Nephron (organoid): ENCODE results near the gene FAAP24.
"Not testable (repeated sequence)": the region's sequence is repeated elsewhere in the genome, so short reads cannot be mapped to it uniquely, and the experiment has no call there.

Experiments used
- H3K27ac Mint-ChIP-seq, 3 experiments: 2 replicates each; pipeline ENCODE4 v1.8.0; 2020; ENCODE audit warnings: mixed read lengths in 3 of 3, mild to moderate bottlenecking in 2 of 3, moderate library complexity in 1 of 3
- H3K27me3 Mint-ChIP-seq: 2 replicates; pipeline ENCODE4 v1.8.0; 2021; ENCODE audit warnings: low read depth, mild to moderate bottlenecking, moderate library complexity, mixed read lengths
- H3K36me3 Mint-ChIP-seq: 2 replicates; pipeline ENCODE4 v1.8.0; 2020; ENCODE audit warnings: low read depth, mixed read lengths
- H3K4me1 Mint-ChIP-seq: 2 replicates; pipeline ENCODE4 v1.8.0; 2020; ENCODE audit warnings: mixed read lengths
- H3K4me3 Mint-ChIP-seq, 3 experiments: 2 replicates each; pipeline ENCODE4 v1.8.0; 2020; ENCODE audit warnings: mild to moderate bottlenecking in 3 of 3, mixed read lengths in 3 of 3, moderate library complexity in 2 of 3
- H3K9me3 Mint-ChIP-seq: 2 replicates; pipeline ENCODE4 v1.8.0; 2020; ENCODE audit warnings: mixed read lengths
- TF ChIP-seq, protein P1 (sequence below), 3 experiments: fragments of 200-600 bp; sonication (generic); IDR thresholded peaks; one replicate each; pipeline ENCODE4 v1.5.0; 2021; ENCODE audit warnings: antibody characterized with exemption in 3 of 3; ENCODE audit not compliant: unreplicated experiment in 3 of 3

FAAP24 gene

DNA sequence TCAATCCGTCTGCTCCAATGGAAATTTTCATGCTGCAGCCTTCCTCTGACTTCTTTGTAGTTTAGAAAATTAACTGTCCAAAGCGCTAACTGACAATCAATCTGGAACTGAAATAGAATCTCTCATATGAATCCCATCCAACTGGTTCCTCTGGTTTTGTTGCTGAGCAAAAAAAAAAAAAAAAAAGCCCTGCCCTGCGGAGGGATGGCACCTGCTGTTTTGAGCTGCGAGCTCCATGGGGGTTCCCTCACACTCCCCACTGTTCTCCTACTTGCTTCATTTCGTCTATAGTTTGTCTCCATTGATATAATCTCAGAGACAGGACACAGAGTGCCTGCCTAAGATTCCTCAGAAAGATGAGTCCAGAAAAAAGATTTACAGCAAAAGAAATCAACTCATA lies 33.4 kb downstream of the FAAP24 start:
- H3K27ac Mint-ChIP-seq, result peak overlapping the region in 2 of 3 experiments; percentile 41 to 42
- H3K4me3 Mint-ChIP-seq, result no peak overlapping the region
- peaks cover 5% of the 10 kb centered on the region for H3K4me1 Mint-ChIP-seq
- no peaks in the 10 kb centered on the region for H3K9me3 Mint-ChIP-seq
- TF ChIP-seq, protein P1, sequence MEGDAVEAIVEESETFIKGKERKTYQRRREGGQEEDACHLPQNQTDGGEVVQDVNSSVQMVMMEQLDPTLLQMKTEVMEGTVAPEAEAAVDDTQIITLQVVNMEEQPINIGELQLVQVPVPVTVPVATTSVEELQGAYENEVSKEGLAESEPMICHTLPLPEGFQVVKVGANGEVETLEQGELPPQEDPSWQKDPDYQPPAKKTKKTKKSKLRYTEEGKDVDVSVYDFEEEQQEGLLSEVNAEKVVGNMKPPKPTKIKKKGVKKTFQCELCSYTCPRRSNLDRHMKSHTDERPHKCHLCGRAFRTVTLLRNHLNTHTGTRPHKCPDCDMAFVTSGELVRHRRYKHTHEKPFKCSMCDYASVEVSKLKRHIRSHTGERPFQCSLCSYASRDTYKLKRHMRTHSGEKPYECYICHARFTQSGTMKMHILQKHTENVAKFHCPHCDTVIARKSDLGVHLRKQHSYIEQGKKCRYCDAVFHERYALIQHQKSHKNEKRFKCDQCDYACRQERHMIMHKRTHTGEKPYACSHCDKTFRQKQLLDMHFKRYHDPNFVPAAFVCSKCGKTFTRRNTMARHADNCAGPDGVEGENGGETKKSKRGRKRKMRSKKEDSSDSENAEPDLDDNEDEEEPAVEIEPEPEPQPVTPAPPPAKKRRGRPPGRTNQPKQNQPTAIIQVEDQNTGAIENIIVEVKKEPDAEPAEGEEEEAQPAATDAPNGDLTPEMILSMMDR (IDR thresholded peaks at IDR 0.05; ENCODE audit: unreplicated experiment in 3 of 3), result no peak
- peaks cover 14% of the 10 kb centered on the region for H3K36me3 Mint-ChIP-seq
- H3K27me3 Mint-ChIP-seq, result no peaks in the 10 kb centered on the region

DNA sequence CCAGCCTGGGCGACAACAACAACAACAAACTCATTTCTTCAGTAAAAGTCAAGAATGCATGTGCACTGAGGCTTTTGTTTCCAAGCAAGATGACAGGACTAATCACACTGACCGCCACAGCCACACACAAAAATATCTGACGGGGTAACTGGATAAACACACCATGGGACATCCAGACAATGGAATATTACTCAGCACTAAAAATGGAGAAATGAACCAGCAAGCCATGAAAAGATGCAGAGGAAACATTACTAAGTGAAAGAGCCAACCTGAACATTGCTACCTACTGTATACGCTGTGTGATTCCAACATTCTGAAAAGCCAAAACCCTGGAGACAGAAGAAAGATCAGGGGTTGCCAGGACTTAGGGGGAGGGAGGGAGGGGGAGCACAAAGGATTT lies 36.7 kb downstream of the FAAP24 start:
- Mint-ChIP-seq H3K4me3 (no peak overlapping the region), H3K27me3 (no peaks in the 10 kb centered on the region), H3K27ac (no peak overlapping the region), H3K4me1 (peaks cover 5% of the 10 kb centered on the region), H3K9me3 (no peaks in the 10 kb centered on the region), H3K36me3 (peaks cover 22% of the 10 kb centered on the region)
- TF ChIP-seq, protein P1 (IDR thresholded peaks at IDR 0.05; ENCODE audit: unreplicated experiment in 3 of 3), result no peak

DNA sequence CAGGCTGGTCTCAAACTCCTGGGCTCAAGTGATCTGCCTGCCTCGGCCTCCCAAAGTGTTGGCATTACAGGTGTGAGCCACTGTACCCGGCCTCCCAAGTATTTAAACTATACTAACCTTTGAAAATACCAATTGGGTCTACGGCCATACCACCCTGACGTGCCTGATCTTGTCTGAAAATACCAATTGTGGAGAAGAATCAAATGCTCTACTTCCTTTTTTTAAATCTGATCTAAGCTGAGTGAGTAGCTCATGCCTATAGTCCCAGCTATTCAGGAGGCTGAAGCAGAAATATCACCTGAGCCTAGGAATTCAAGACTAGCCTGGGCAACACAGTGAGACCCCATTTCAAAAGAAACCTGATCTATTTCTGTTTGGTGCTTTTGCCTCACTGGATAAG lies 38.8 kb downstream of the FAAP24 start:
- not testable (repeated sequence) for H3K9me3 Mint-ChIP-seq, H3K4me1 Mint-ChIP-seq, H3K27me3 Mint-ChIP-seq, H3K4me3 Mint-ChIP-seq, H3K27ac Mint-ChIP-seq
- peaks cover 17% of the 10 kb centered on the region for H3K36me3 Mint-ChIP-seq

DNA sequence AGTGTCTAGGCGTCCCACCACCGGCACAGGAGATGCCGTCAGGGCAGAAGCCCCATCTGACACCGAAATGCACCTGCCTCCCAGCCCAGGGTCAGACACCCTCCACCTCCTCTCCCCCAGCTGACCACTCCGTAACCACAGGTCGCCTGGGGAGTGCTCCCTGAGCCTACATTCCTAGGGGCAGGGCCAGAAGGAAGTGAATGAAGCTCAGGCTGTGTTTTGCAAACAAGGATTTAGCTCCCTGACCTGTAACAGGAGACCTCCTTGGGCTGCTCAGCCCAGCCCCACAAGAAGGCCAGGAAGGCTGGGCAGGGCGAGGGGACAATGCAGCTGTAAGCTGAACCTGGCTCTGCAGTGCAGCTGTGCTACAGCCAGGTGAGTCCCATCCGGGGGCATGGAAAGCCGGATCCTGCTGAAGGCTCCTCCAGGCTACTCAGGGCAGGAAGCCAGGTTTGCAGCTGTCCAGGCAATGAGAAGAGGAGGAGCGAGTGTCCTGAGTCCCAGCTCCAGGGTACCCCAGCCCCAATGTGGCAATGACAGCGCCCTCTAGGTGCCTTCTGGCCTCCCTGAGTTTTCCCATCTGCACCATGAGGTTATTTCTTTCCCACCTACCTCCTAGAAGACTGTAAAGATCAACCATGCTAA lies 50.6 kb downstream of the FAAP24 start:
- Mint-ChIP-seq H3K27ac (no peak overlapping the region), H3K27me3 (no peaks in the 10 kb centered on the region), H3K9me3 (no peaks in the 10 kb centered on the region), H3K36me3 (peaks cover 5% of the 10 kb centered on the region), H3K4me3 (no peak overlapping the region), H3K4me1 (no peaks in the 10 kb centered on the region)
- TF ChIP-seq, protein P1 (IDR thresholded peaks at IDR 0.05; ENCODE audit: unreplicated experiment in 3 of 3), result no peak

DNA sequence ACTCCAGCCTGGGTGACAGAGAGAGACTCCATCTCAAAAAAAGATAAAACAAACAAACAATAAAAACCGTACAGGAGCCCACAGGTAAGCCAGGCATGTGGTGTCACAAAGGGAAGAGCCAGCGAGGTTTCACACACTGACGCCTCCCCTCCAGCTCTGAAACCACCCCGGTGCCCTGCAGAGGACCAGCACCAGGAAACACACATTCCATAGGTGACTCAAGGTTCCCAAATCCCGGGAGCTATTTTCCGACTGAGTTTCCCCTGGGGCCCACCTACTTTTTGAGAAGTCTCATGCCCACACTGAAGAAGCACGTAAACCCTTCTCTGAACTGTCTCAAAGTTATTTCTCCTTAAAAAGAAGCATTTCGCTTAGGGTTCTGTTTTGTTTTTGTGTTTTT lies 52.4 kb downstream of the FAAP24 start:
- no peak overlapping the region for H3K27ac Mint-ChIP-seq
- TF ChIP-seq, protein P1 (IDR thresholded peaks at IDR 0.05; ENCODE audit: unreplicated experiment in 3 of 3), result no peak
- no peaks in the 10 kb centered on the region for H3K27me3 Mint-ChIP-seq
- H3K4me3 Mint-ChIP-seq, result no peak overlapping the region
- H3K36me3 Mint-ChIP-seq, result peaks cover 10% of the 10 kb centered on the region
- H3K4me1 Mint-ChIP-seq, result no peaks in the 10 kb centered on the region
- peaks cover 3% of the 10 kb centered on the region for H3K9me3 Mint-ChIP-seq

DNA sequence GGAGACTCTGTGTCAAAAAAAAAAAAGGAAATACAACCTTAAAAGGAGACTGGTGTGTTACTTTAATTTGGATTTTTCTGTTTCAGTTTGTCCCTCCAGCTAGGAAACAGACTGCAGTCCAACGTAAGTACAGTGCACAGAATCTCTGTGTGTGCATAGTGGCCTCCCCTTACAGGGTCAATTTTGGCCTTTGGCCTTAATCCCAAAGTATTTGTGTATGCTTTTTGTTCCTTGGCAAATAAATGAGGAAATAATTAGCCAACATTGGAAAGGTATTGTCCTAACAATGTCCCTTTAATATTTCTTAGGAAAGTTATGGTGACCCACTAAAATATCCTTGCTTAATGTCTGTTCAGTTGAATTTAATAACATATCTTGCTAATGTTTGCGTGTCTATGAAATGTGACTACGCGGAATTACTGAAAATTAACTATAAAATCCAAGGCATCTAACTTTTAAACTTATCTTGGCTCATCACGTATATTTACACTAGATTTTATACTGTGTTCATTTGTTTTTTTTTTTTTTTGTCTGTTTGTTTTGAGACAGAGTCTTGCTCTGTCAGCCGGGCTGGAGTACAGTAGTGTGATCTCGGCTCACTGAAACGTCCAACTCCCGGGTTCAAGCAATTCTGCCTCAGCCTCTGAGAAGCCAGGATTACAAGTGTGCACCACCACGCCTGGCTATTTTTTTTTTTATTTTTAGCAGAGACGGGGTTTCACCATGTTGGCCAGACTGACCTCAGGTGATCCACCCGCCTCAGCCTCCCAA lies 53.6 kb downstream of the FAAP24 start:
- H3K27ac Mint-ChIP-seq, H3K27me3 Mint-ChIP-seq, H3K9me3 Mint-ChIP-seq, H3K4me1 Mint-ChIP-seq, H3K4me3 Mint-ChIP-seq: not testable (repeated sequence)
- H3K36me3 Mint-ChIP-seq, result peaks cover 13% of the 10 kb centered on the region

DNA sequence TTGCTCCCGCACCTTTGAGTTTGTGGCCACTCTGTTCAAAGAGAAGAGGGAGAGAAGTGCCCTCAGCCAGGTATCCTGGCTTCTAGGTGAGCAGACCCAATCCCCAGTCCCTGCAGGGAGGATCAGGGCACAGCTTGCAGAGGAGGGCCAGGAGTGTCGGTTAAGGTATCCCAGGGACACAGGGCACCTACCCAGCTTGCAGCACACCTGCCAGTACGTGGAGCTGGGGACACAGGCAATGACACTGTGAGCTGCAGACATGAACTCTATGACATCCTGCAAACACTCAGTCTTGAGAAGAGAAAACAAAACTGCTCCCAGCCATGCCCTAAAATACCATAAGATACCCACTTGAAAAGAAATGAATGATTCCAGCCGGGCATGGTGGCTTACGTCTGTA lies 54.6 kb downstream of the FAAP24 start:
- not testable (repeated sequence) for H3K4me3 Mint-ChIP-seq, H3K27ac Mint-ChIP-seq, H3K9me3 Mint-ChIP-seq, H3K27me3 Mint-ChIP-seq, H3K4me1 Mint-ChIP-seq
- H3K36me3 Mint-ChIP-seq, result peaks cover 14% of the 10 kb centered on the region
